Stimulated activated CD4-positive, alpha-beta T cell treated with anti-CD3 and anti-CD28 coated beads, Interleukin-15, amount 100 ng/mL, for 48 hours (primary cell): ENCODE results near the gene PLEKHA5.

Experiments used
- DNase-seq, 2 donors: peaks; one replicate each; pipeline ENCODE4 v3.0.0-alpha.2; 2020; ENCODE audit warnings: low read depth in 2 of 2

The PLEKHA5 gene

GRCh38 chr12:19234171-19234704 is 104.7 kb downstream of the PLEKHA5 start:
- no peak for DNase-seq

- DNase-seq: no peak
Observed at GRCh38 chr12:19234981-19235871, 105.7 kb downstream of the PLEKHA5 start.

GRCh38 chr12:19236656-19237055 is 107.1 kb downstream of the PLEKHA5 start:
- DNase-seq: no peak

DNA sequence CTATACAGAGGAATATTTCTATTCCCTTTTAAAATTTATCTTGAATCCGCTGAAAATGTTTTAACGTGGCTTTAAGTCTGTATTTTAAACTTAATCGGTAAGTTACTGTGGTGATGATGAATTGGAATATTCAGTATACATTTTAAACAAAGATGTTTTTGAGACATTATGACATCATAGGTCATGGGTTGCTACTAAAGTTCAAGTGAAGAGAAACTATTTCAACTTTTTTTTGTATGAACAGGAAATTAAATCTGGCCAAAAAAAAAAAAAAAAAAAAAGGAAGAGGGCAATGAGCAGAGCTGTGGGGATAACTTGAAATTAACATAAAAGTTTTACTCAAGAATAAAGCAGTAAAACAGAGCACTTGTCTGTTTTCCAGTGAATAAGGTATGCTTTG is 109.0 kb downstream of the PLEKHA5 start:
- DNase-seq: no peak

GRCh38 chr12:19239102-19239501 is 109.6 kb downstream of the PLEKHA5 start:
- DNase-seq: no peak

DNA sequence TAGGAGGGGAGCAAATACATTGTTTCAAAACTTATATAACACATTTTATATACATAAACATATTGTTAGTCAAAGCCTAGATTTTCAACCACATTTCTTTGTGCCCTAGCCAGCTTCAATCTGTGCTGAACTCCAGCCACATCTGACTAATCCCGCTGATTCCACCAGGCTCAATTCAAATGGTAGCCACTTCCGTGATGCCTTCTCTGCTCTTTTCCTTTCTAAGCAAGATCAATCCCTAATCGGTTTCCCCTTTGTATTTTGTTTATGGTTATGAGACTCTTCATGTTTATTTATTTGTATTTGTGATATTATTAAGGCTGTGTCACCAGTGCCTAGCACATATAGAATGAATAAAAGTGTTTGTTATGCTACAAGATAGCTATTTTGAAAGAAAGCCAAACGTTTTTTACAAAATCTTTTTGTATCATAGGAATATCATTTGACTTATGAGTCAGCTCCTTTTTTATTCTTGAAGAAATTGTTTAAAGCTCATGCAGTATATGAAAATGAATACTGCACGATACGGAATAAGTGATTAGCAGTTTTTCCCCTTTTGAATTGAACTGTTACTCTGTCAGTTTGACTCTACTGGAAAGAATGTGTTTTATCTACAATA is 110.2 kb downstream of the PLEKHA5 start:
- DNase-seq: no peak

DNA sequence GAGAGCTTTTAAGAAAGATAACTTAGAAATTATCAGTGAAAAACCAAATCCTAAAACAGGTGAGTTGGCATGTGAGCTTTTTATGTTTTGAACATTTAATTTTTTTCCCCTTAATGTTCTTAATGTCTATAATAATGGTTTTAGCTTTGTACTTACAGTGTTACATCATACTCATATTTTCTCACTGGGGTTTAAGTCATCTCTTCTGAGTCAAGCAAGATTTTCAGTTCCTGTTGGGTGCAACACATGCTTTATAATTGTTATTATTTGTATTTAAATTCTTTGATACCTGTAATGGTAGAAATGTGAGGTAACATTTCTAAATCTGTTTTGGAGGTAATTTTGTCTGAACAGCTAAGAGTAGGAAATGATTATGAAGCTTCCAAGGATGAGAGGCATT is 113.0 kb downstream of the PLEKHA5 start:
- DNase-seq: no peak

- no peak for DNase-seq
Observed at GRCh38 chr12:19243551-19243950, 114.0 kb downstream of the PLEKHA5 start.

- DNase-seq: no peak
Observed at GRCh38 chr12:19244312-19244711, 114.8 kb downstream of the PLEKHA5 start.

DNA sequence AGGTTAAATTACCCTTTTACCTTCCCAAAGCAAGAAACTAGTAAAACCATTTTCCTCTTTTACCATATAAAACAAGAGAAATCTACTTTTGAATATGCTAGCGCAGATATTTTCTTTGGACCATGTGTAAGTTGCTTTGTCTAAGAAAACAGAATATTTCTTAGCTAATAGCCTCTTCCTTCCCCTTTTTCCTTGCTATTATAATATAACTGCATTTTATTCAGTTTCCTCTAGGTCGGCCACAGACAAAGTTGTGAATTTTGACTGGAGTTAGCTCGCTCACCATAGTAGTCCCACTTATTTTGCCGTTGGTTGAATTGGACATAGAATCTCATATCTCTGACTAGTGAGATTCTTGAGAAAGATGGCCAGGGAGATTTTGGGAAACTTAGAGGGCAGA is 115.6 kb downstream of the PLEKHA5 start:
- DNase-seq: no peak

- no peak for DNase-seq
Observed at GRCh38 chr12:19245666-19246065, 116.1 kb downstream of the PLEKHA5 start.

GRCh38 chr12:19246933-19247332 is 117.4 kb downstream of the PLEKHA5 start:
- DNase-seq: no peak

DNA sequence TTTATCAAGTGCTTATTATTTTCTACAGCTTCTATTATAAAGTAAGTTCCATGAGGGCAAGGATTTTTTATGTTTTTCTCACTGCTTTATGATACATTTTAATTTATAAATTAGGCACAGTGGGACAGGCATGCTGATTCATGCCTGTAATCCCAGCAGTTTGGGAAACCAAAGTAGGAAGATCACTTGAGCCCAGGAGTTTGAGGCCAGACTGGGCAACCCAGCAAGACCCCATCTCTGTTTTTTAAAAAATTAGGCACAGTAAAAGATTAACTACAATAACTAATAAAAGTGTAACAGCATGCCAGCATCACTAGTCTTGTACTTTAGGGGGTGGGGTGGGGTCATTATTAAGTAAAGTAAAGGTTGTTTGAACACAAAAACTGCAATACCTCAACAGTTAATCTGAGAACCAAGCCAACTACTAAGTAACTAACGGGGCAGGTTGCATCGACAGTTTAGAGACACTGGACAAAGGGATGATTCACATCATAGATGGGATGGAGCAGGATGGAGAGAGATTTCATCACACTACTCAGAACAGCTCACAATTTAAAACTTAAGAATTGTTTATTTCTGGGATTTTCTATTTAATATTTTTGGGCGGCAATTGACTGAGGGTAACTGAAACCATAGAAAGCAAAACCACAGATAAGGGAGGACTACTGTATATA is 119.5 kb downstream of the PLEKHA5 start:
- DNase-seq: no peak

DNA sequence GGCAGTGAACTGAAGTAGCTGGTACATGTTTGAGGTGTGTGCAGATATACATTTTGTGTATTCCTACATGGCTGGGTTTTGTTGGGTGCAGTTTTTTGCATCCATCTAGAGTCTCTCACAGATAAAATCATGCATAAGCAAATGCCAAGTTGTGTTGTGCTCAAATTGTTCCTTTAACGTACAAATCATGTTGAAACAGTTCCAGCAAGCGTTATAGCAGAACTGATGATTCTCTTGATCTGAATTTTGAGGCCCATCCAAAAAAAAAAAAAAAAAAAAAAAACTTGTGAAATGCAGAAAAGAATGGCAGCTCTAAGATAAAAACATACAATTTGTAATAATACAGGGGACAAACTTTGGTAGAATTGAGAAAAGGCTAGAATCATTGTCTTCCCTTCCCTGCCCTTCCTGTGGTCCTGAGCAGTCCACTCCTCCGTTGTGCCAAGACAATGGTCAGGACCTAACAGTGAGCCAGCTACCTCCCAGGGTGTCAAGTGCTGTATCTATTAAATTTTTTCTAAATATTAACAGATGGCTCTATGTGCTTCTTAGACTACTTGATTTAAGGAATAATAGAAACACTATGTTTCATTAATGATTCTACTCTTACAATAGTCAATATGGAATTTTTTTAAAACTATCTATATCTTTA is 122.1 kb downstream of the PLEKHA5 start:
- DNase-seq: no peak

DNA sequence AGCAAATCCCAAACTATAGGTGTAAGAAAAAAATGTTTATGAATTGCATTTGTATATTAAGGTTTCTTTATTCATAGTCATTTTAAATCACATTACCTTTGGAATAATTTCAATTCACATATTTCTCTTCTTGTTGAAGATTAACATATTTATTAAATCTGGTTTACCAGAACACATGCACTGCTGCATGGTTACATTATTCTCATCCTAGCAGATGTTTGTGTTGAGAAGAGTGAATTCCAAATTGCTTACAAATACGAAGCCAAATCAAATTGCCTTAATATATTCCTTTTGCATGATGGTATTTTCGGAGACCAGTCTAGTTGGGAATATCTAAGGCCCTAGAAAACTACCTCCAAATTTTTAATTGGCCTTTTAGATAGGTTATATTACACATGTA is 130.6 kb downstream of the PLEKHA5 start:
- no peak for DNase-seq

GRCh38 chr12:19261773-19262172 is 132.2 kb downstream of the PLEKHA5 start:
- no peak for DNase-seq

DNA sequence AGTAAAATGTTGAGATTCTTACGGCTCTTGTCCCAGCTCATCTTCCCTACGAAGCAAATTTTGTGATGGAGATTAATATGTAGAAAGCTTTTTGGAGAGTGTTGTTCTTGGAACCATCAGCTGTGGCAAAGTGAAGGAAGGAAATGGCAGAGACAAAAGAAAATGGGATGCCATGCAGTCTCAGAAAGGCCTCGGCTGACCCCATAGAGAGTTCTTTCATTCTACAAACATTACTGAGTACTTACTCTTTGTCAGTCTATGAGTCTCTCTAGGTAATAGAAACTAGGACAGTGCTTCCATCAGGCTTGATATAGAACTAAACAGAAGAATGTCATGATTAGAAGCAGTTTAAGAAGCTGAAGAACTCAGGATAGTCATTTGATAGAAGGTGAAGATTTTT is 134.1 kb downstream of the PLEKHA5 start:
- no peak for DNase-seq

DNA sequence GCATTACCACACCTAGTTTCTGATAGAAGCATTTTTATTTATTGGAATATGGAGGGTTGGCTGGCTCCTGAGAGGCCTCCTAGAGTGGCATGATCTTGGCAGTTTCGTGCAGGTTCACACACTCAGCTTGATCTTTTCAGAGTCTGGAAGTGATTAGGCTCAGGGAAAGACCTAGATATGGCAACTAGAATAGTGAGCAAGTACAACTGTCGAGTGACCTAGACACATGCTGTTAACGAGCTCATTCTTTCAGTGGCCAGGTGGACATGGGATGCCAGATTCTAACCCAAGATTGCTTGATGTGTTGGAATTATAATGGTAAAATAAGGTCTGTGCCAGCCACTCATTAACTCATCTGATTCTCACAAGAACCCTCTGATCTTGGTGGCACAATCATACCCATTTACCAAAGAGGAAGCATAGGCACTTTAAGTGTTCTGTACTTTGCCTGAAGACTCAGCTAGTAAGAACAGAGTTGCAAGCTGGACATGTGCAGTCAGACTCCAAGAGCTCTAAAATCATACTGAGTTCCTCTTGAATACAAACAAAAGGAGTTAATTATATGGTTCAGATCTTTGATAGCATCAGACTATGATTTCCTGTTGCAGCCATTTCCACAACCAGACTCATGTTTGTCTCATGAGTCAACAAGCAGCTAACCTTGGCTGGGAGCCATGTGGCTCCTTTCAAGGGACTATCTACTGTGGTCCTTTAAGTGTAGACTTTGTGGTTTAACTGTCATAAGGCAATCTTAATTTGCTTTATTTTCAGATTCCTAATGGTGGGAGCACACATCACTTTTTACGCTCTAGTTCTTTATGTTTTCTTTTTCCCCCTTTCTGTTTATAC is 144.2 kb downstream of the PLEKHA5 start:
- peak; percentile 17 to 36 for DNase-seq

DNA sequence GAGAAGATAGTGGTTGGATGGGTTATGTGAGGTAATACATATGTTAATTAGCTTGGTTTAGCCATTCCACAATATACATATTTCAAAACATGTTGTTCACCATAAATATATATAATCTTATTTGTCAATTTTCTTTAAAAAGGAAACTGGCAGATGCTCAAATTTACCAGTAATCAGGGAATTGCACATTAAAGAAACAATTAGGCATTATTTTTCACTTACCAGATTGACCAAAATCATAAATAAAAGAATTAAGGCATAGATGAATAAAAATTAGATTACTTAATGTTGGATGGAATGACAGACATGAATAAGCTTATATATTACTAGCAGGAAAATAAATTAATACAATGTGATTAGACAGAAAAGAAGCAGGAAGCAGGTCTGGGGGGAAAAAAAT is 147.2 kb downstream of the PLEKHA5 start:
- no peak for DNase-seq

GRCh38 chr12:19277711-19278110 is 148.2 kb downstream of the PLEKHA5 start:
- no peak for DNase-seq

- DNase-seq: no peak
Observed at GRCh38 chr12:19278407-19278806, 148.9 kb downstream of the PLEKHA5 start.
